ENCODE measurements around the gene HTR6.

- no peak for TF ChIP-seq L3MBTL2 (conservative IDR thresholded peaks at IDR 0.05)
- no peak for TF ChIP-seq FOXM1 (IDR thresholded peaks at IDR 0.05; ENCODE audit: borderline replicate concordance)
- no peak for TF ChIP-seq ELF4 (IDR thresholded peaks at IDR 0.05)
Observed at GRCh38 chr1:19703280-19703679, 38.6 kb downstream of the HTR6 start.
